Aorta (tissue), 5 donors: ENCODE results near the gene TTLL7. TPM values are rescaled to one million over a fixed set of nuclear protein-coding genes. Genes with fewer than 3 reads are reported as not detected.

Source experiments
- ATAC-seq: fragments of 200-7000 bp; cut with Tn5 transposase; one replicate; pipeline ENCODE4 v1.9.1; 2022; ENCODE audit warnings: moderate library complexity; ENCODE audit not compliant: low FRiP score
- DNase-seq, 2 donors: peaks; one replicate each; pipeline ENCODE4 v3.0.0-alpha.2; 2020
- H3K27ac ChIP-seq, 2 donors: one replicate each; pipeline ENCODE4 v1.5.1; 2013; ENCODE audit warnings: low read length in 2 of 2, mild to moderate bottlenecking in 2 of 2, moderate library complexity in 2 of 2, control low read depth in 1 of 2, inconsistent platforms in 1 of 2, low read depth in 1 of 2
- H3K27me3 ChIP-seq, 2 donors: one replicate each; pipeline ENCODE4 v1.6.1; 2013; ENCODE audit warnings: control low read depth in 1 of 2, low read length in 1 of 2, mild to moderate bottlenecking in 1 of 2, moderate library complexity in 1 of 2; ENCODE audit not compliant: insufficient read depth in 2 of 2, control insufficient read depth in 1 of 2
- H3K36me3 ChIP-seq, 2 donors: one replicate each; pipeline ENCODE4 v1.6.1; 2013; ENCODE audit warnings: control low read depth in 1 of 2, low read length in 1 of 2, mild to moderate bottlenecking in 1 of 2; ENCODE audit not compliant: insufficient read depth in 2 of 2, control insufficient read depth in 1 of 2
- H3K4me1 ChIP-seq, 2 donors: one replicate each; pipeline ENCODE4 v1.6.1; 2013; ENCODE audit warnings: low read length in 2 of 2, control low read depth in 1 of 2, mild to moderate bottlenecking in 1 of 2, moderate library complexity in 1 of 2; ENCODE audit not compliant: insufficient read depth in 2 of 2, control insufficient read depth in 1 of 2
- H3K4me3 ChIP-seq, 2 donors: one replicate each; pipeline ENCODE4 v1.5.1; 2013; ENCODE audit warnings: low read length in 2 of 2, control low read depth in 1 of 2, mild to moderate bottlenecking in 1 of 2
- H3K9me3 ChIP-seq: one replicate; pipeline ENCODE4 v1.6.1; 2013; ENCODE audit warnings: mild to moderate bottlenecking, low read length; ENCODE audit not compliant: control insufficient read depth
- WGBS, 2 donors: extraction: QIAGEN DNeasy Blood & Tissue Kit; methylation state at CpG; one replicate each; pipeline ENCODE4 v1.1.7; 2013; 5-methylcytosine and 5-hydroxymethylcytosine counted together
- intact Hi-C, 2 donors: fragments of 100-400 bp; cut with DNase I; formaldehyde crosslinking; loops; one replicate each; pipeline versions ENCODE4 v1.14.2 to v1.15.0; 2022
- polyA plus RNA-seq, 2 donors: library from polyadenylated mRNA; stranded (reverse); fragments of 200-250 nt; gene quantifications; one replicate each; pipeline ENCODE4 v1.2.3, GENCODE V29; 2013
- total RNA-seq, 2 donors: library from RNA; stranded (reverse); fragmentation: NEBNext Ultra II Directional; extraction: Animal tissue kit (Norgen Biotek cat#: 25700); gene quantifications; one replicate each; pipeline ENCODE4 v1.2.1, GENCODE V29; 2021
- donor health status: healthy with polysubstance abuse.
- donor health status: Bipolar disorder and iron deficiency.
- donor health status: DM: no; HTN: no; CAD: no.
- donor health status: DM: no; HTN: no; CAD: no.
- donor health status: DM: yes; HTN: yes; CAD: no.

The TTLL7 gene
- total and polyA plus RNA-seq, 4 donors: 11.0 to 107 (median 60.9) TPM

GRCh38 chr1:83846138-83846537 lies 152.8 kb downstream of the TTLL7 start:
- H3K9me3 ChIP-seq: no peaks in the 10 kb centered on the region
- intact Hi-C loops: no loop called here
- 95% methylated on average over 1 of the region's 1 CpG for WGBS, 2 donors
- DNase-seq: no peak
- ATAC-seq: no peak
- no peaks in the 10 kb centered on the region for H3K36me3 ChIP-seq
- H3K4me1 ChIP-seq: no peaks in the 10 kb centered on the region
- no peaks in the 10 kb centered on the region for H3K27me3 ChIP-seq
- H3K4me3 ChIP-seq: no peak overlapping the region
- no peak overlapping the region for H3K27ac ChIP-seq

GRCh38 chr1:83845437-83846071 lies 153.4 kb downstream of the TTLL7 start:
- Histone ChIP-seq H3K4me1 (no peaks in the 10 kb centered on the region), H3K4me3 (no peak overlapping the region), H3K9me3 (no peaks in the 10 kb centered on the region), H3K27ac (no peak overlapping the region), H3K27me3 (no peaks in the 10 kb centered on the region), H3K36me3 (peaks cover 0 to 2% of the 10 kb centered on the region in 2 donors)
- DNase-seq (no peak), ATAC-seq (no peak)
- intact Hi-C loops: no loop called here
- 83 to 85% methylated on average over 4 of the region's 4 CpGs for WGBS, 2 donors

GRCh38 chr1:83844546-83844945 lies 154.4 kb downstream of the TTLL7 start:
- Histone ChIP-seq H3K27ac (no peak overlapping the region), H3K9me3 (no peaks in the 10 kb centered on the region), H3K27me3 (no peaks in the 10 kb centered on the region), H3K36me3 (peaks cover 0 to 2% of the 10 kb centered on the region in 2 donors), H3K4me3 (no peak overlapping the region), H3K4me1 (no peaks in the 10 kb centered on the region)
- ATAC-seq: no peak
- no peak for DNase-seq
- intact Hi-C loops: no loop called here
- WGBS, 2 donors: 95 to 96% methylated on average over 3 of the region's 3 CpGs

GRCh38 chr1:83839566-83840173 lies 159.3 kb downstream of the TTLL7 start:
- Histone ChIP-seq H3K27ac (no peak overlapping the region), H3K9me3 (no peaks in the 10 kb centered on the region), H3K36me3 (peaks cover 0 to 2% of the 10 kb centered on the region in 2 donors), H3K4me3 (no peak overlapping the region), H3K4me1 (no peaks in the 10 kb centered on the region), H3K27me3 (no peaks in the 10 kb centered on the region)
- intact Hi-C loops: no loop called here
- no peak for ATAC-seq
- 96% methylated on average over 3 of the region's 3 CpGs for WGBS, 2 donors
- DNase-seq: no peak

GRCh38 chr1:83838573-83838972 lies 160.4 kb downstream of the TTLL7 start:
- 89 to 94% methylated on average over 5 of the region's 5 CpGs for WGBS, 2 donors
- no peak for ATAC-seq
- intact Hi-C loops: no loop called here
- Histone ChIP-seq H3K27me3 (no peaks in the 10 kb centered on the region), H3K9me3 (no peaks in the 10 kb centered on the region), H3K4me3 (no peak overlapping the region), H3K27ac (no peak overlapping the region), H3K4me1 (no peaks in the 10 kb centered on the region), H3K36me3 (peaks cover 0 to 2% of the 10 kb centered on the region in 2 donors)
- no peak for DNase-seq

GRCh38 chr1:83836543-83836942 lies 162.4 kb downstream of the TTLL7 start:
- ATAC-seq: no peak
- WGBS, 2 donors: 92% methylated on average over 2 of the region's 2 CpGs
- Histone ChIP-seq H3K4me3 (no peak overlapping the region), H3K4me1 (peaks cover 0 to 1% of the 10 kb centered on the region in 2 donors), H3K27me3 (no peaks in the 10 kb centered on the region), H3K36me3 (peaks cover 0 to 2% of the 10 kb centered on the region in 2 donors), H3K9me3 (no peaks in the 10 kb centered on the region), H3K27ac (no peak overlapping the region)
- no peak for DNase-seq
- intact Hi-C loops: no loop called here

GRCh38 chr1:83834621-83835264 lies 164.2 kb downstream of the TTLL7 start:
- intact Hi-C loops: no loop called here
- no peak for ATAC-seq

GRCh38 chr1:83832194-83832593 lies 166.7 kb downstream of the TTLL7 start:
- Histone ChIP-seq H3K4me3 (no peak overlapping the region), H3K27ac (no peak overlapping the region), H3K36me3 (no peaks in the 10 kb centered on the region), H3K9me3 (no peaks in the 10 kb centered on the region), H3K4me1 (peaks cover 0 to 2% of the 10 kb centered on the region in 2 donors), H3K27me3 (no peaks in the 10 kb centered on the region)
- intact Hi-C loops: no loop called here
- no peak for DNase-seq
- WGBS, 2 donors: 92 to 100% methylated on average over 1 of the region's 1 CpG
- ATAC-seq: no peak

More at GRCh38 chr1:83834621-83835264, 164.2 kb downstream of the TTLL7 start:
- Histone ChIP-seq H3K9me3 (no peaks in the 10 kb centered on the region), H3K4me1 (peaks cover 0 to 2% of the 10 kb centered on the region in 2 donors), H3K27me3 (no peaks in the 10 kb centered on the region), H3K4me3 (no peak overlapping the region), H3K36me3 (no peaks in the 10 kb centered on the region), H3K27ac (no peak overlapping the region)
- no peak for DNase-seq
- WGBS, 2 donors: 97 to 98% methylated on average over 4 of the region's 4 CpGs

GRCh38 chr1:83829106-83829505 lies 169.8 kb downstream of the TTLL7 start:
- no peak for ATAC-seq

More at GRCh38 chr1:83829106-83829505, 169.8 kb downstream of the TTLL7 start:
- Histone ChIP-seq H3K27me3 (no peaks in the 10 kb centered on the region), H3K27ac (no peak overlapping the region), H3K9me3 (no peaks in the 10 kb centered on the region), H3K4me3 (no peak overlapping the region), H3K36me3 (no peaks in the 10 kb centered on the region), H3K4me1 (peaks cover 0 to 2% of the 10 kb centered on the region in 2 donors)
- DNase-seq: no peak
- intact Hi-C loops: no loop called here
- 81 to 91% methylated on average over 7 of the region's 7 CpGs for WGBS, 2 donors
